Superior temporal gyrus (tissue), 1 donor: Measurements from ENCODE around the gene GRID1.
A peak's percentile ranks its signal among the peaks of the same experiment; 100 is the strongest.

ENCODE experiments used
- DNase-seq: peaks from one replicate; pipeline ENCODE4 v3.0.0-alpha.2; 2016; ENCODE audit errors: extremely low spot score

The GRID1 gene

DNA sequence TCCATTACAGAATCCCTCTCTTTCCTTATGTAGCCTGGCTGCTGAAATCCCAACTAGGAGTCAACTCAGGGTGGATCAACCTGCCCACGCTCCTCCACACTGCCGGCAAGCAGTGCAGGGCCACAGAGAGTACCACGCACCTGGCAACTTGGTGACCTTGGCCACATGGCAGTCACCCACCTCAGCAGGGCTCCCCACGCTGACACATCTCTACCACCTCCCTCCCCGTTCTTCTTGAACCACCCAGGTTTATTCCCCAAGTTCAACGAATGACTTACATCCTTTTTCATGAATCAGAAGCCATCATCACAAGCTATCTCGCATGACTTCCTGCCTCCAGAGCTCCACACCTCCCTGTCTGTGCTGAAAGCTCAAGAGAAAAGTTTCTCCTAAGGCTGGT, 153.4 kb downstream of the GRID1 start:
- no peak for DNase-seq

- no peak for DNase-seq
These were observed 154.2 kb downstream of the GRID1 start for GRCh38 chr10:86212391-86212700.

- no peak for DNase-seq
These were observed 154.8 kb downstream of the GRID1 start for GRCh38 chr10:86211691-86212390.

DNA sequence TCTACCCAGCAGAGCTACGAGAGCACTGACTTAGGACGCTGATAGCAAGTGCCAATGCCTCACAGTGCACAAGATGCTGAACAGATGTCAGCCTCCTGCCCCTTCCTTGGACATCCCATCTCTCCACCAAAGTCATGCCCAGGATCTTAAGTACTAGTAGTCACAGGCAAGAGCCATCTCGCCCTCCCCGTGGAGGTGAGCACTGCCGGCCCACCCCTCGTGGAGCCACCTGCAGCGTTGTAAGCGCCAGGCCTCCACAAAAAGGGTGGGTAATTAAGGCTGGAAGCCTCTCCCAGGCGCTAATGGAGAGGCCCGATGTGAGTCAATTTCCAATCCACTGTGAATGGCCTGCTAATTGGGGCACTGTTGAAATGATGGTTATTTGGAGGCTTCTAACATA, 156.2 kb downstream of the GRID1 start:
- DNase-seq: no peak

DNA sequence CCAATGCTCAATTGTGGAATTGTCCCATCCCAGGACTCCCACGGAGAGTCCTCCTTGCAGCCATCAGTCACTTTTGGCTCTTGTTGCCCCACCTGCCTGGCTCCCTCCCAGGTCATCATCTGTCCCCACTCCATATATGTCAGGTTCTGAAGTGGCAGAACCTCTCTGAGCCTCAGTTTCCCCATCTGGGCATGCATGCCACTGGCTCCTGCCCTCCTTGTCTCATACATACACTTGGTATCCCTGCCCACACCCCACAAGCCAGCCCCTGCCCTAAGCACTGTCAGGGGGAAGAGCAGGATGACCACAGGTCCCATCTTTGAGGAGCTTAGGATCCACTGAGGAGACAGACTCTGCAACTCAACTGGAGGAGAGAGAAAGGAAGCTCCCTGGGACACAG, 156.9 kb downstream of the GRID1 start:
- no peak for DNase-seq

- DNase-seq: no peak
These were observed 159.4 kb downstream of the GRID1 start for GRCh38 chr10:86207226-86207625.

DNA sequence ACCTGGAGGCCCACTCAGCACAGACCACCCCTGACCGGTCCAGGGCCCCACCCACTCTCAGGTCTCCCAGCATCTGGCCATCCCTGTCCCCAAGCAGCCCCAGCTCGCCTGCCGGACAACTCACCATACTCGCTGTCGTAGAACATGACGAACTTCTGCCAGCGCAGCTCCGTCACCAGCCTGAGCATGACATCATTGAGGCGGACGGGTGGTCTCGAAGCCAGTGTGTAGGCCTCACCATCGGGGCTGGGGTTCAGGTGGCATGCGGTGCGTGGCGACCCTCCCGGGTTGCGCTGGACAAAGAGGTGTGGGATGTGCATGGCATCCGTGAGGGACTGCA, 160.4 kb downstream of the GRID1 start:
- DNase-seq: no peak

DNA sequence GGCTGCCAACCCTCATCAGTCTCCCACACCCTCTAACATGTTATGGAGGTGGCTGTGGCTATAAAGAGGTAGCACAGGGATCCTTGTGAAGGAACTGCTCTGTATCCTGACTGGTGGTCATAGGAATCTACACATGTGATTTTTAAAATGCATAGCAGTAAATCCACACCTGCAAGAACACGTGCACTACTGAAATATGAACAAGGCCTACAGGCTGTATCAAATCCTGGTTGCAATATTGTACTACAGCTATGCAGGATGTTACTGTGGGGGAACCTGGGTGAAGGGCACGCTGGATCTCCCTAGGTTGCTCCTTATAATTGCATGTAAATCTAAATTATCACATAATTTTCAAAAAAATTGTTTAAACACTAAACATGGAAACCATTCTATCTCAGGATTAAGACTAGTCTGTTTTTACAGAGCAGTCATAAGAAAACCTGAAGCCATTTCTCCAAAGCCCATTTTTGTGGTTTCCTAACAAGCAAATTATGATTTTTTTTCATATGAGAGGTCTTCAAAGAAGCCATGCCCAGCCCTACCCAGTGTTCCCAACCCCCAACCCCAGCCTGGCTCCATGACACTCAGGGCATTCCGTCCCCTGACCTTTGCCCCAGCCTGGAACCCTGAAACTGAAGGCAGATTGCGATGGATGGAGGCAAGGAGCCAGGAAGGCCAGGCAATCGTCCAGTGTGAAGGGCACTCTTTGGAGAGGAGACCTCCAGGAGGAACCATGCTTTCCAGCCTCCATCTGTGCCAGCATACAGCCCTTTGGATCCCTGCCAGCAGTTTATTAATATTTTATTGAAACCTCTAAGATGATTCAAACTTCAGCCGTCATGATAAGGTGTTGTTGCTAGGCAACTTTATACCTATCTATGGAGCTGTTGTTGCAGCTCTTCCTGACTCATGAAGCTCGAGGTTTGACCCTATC, 161.0 kb downstream of the GRID1 start:
- DNase-seq: no peak

- peak; percentile 72 for DNase-seq
These were observed 161.9 kb downstream of the GRID1 start for GRCh38 chr10:86204421-86205305.

GRCh38 chr10:86203162-86203905, 163.3 kb downstream of the GRID1 start:
- DNase-seq: no peak

DNA sequence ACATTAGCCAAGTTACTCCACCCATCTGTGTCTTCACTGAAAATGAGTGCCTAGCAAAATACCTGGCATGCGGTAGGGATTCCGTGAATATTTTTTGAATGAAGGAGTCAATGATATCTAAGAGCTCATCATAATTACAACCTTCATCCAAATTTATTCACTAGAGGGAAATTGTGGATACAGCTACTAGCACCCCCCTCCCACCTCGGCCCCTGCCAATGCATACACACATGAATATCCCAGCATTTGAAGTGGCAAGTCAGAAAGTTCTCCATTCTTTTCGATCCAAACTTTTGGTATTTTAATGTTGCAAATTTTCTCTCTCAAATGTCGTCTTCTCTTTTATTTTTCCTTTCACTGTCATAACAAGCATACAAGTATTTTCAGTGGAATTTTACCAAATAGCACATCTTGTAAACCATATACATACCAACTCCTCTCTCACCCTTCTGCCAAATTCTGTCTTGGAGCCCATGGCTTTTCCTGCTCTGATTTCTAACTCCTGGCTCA, 164.3 kb downstream of the GRID1 start:
- DNase-seq: no peak

DNA sequence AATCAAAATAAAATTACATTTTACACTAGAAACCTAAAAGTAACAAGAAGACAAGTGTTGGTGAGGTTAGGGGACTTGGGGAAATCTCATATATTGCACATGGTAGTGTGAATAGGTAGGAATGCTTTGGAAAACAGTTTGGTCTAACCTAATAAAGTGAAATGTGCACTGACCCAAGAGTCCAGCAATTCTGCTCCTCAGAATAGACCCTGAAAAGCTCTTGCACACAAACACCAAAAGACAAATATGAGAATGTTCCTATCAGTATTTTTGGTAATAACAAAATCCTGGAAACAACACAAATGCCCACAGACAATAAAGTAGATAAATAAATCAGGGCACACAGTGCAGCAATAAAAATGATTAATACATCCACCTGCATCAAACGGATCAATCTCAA, 165.7 kb downstream of the GRID1 start:
- DNase-seq: no peak

- no peak for DNase-seq
These were observed 166.3 kb downstream of the GRID1 start for GRCh38 chr10:86200269-86200668.

DNA sequence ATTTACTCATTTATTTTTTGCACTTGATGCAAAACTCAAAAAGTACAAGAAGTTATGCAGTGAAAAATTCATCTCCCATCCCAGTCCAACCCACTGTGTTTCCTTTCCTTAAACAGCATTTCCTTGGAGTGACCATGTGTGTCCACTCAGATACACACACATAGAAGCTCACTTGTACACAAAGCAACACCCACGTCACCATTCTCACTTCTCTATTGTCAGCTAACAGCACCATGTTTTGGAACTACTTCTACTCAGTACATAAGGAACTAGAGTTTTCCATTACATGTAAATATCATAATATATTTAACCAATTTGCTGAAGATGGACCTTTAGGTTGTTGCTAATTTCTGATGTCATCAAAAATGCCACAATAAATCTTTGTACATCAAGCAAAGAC, 167.6 kb downstream of the GRID1 start:
- no peak for DNase-seq

GRCh38 chr10:86198271-86198670, 168.3 kb downstream of the GRID1 start:
- DNase-seq: no peak

DNA sequence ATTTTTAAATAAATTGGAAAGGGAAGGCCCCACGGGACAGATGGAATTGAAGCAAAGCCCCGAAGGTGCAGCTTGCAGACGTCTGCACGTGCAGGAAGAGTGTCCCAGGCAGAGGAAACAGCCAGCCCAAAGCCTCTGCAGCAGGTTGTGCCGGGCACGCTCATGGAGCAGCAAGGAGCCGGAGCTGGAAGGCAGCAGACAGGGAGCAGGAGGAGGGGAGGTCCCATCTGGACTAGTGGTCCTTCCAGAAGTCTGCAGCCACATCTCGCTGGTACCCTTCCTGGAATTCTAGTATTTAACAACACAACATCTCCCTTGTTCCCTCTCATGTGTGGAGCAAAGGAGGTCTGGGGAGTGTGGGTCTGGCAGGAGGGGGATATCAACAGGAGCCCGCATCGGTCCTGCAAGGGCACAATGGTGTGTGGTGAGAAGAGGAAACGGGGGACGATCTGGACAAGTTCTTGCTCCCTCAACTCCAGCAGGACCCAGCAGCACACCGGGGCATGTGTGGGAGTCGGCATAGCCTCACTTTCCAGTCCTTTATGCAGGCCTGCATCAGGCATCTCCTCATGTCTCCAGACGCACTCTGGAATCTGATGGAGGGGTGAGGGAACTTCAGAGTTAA, 169.3 kb downstream of the GRID1 start:
- DNase-seq: no peak

DNA sequence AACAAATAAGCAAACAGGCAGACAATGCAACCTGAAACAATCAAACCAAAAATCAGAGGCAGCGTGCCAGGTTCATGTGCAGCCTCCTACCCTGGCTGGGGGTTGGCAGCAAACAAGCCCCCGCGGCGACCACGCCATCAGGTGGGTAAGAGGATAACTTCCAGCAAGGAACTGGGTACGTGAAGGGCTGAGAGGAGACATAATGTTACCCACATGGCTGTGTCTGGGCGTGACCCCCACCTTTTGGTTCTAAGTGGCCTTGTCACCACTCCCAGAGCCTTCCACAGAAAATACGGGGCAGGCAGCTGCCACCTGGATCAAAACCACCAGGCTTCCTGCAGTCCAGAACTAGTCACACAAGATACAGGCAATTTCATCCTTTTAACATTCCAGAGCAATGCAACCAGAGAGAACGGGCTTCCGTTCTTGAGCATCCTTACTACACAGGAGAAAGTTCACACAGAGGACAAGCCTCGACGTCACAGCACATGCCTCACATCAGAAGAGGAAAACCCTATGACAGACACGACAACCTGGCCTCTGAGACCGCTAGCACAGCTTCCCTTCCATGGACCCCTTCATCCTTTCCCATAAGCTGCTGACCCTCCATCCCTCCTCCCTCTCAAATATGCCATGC, 171.0 kb downstream of the GRID1 start:
- DNase-seq: no peak

DNA sequence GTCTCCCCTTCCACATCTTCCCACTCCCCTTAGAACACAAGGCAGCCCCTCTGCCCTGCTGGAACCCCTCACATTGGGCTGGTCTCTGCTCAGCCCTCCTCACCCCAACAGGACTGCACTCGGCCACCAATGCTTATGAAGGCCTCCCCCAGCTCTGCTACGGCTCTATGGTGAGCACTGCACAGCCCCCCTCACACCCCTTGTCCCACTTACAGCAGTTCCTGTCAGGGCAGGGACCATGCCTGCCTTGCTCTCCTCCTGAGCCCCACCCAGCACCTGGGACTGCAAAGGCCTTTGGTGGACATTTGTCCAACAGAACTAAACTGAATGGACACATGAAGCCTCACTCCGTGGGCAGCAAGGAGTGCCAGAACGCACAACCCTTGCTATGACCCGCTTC, 171.9 kb downstream of the GRID1 start:
- DNase-seq: no peak

- no peak for DNase-seq
These were observed 172.8 kb downstream of the GRID1 start for GRCh38 chr10:86193841-86194240.

DNA sequence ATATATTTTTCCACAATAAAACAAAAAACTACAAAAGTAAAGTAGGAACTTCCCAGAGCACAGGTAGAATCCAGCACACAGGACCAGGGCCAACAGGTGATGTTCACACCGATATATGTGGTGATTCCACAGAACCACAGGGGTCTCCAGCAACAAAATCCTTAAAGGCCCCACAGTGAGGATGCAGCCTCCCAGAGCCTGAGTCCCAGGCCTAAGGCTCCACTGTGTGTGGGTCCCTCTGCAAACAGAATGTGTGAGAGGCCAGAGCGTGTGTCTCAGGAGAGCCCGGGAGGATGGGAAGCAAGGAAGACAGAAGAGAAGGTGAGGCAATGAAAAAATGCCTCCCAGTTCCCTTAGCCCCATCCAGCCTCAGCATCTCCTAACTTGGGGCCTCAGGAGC, 173.9 kb downstream of the GRID1 start:
- DNase-seq: no peak

DNA sequence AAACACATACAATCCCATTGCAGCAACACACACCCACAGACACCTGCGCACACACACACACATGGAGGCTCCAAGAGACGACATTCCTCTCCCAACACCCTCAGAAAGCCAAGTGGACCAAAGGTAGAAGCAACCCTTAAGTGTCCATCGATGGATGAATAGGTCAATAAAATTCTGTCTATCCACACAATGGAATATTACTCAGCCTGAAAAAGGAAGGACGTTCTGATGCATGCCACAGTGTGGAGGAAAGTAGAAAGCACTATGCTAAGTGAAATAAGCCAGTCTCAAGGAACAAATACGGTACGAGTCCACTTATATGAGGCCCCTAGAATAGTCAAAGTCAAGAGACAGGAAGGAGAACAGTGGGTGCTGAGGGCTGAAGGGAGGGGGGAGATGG, 174.4 kb downstream of the GRID1 start:
- DNase-seq: no peak
